ENCODE data around the gene NME3.

Gene NME3

GRCh38 chr16:1767116-1767994 is 4.0 kb downstream of the NME3 start:
- H3K4me3 ChIP-seq (ENCODE audit: low read depth, low read length): no peak overlapping the region
- no peak for TF ChIP-seq CTCF (IDR thresholded peaks at IDR 0.05; ENCODE audit: borderline replicate concordance, insufficient read depth, low read depth, low read length)

- TF ChIP-seq CTCF (IDR thresholded peaks at IDR 0.05; ENCODE audit: borderline replicate concordance, insufficient read depth, low read depth, low read length): no peak
- H3K4me3 ChIP-seq (ENCODE audit: low read depth, low read length): no peak overlapping the region
Observed at GRCh38 chr16:1766701-1767100, 4.6 kb downstream of the NME3 start.

GRCh38 chr16:1766231-1766630 is 5.1 kb downstream of the NME3 start:
- TF ChIP-seq CTCF (IDR thresholded peaks at IDR 0.05; ENCODE audit: borderline replicate concordance, insufficient read depth, low read depth, low read length): no peak
- H3K4me3 ChIP-seq (ENCODE audit: low read depth, low read length): no peak overlapping the region

- TF ChIP-seq CTCF (IDR thresholded peaks at IDR 0.05; ENCODE audit: borderline replicate concordance, insufficient read depth, low read depth, low read length): no peak
- no peak overlapping the region for H3K4me3 ChIP-seq (ENCODE audit: low read depth, low read length)
Observed at GRCh38 chr16:1765826-1766225, 5.5 kb downstream of the NME3 start.

- TF ChIP-seq CTCF (IDR thresholded peaks at IDR 0.05; ENCODE audit: borderline replicate concordance, insufficient read depth, low read depth, low read length): no peak
- no peak overlapping the region for H3K4me3 ChIP-seq (ENCODE audit: low read depth, low read length)
Observed at GRCh38 chr16:1764971-1765370, 6.4 kb downstream of the NME3 start.

- H3K4me3 ChIP-seq (ENCODE audit: low read depth, low read length): no peak overlapping the region
Observed at GRCh38 chr16:1763521-1764511, 7.5 kb downstream of the NME3 start.

More at GRCh38 chr16:1763521-1764511, 7.5 kb downstream of the NME3 start:
- 0 out of 2 replicates have a peak, but pooled peaks have one; percentile 12 for TF ChIP-seq CTCF (IDR thresholded peaks at IDR 0.05; ENCODE audit: borderline replicate concordance, insufficient read depth, low read depth, low read length)

All from GM12875 (cell line).